ENCODE measurements around the gene TMPRSS9. TPM values are rescaled to one million over a fixed set of nuclear protein-coding genes. Genes with fewer than 3 reads are reported as not detected.

TMPRSS9 gene
- total RNA-seq, 4 donors from 2014 or later: not detected

DNA sequence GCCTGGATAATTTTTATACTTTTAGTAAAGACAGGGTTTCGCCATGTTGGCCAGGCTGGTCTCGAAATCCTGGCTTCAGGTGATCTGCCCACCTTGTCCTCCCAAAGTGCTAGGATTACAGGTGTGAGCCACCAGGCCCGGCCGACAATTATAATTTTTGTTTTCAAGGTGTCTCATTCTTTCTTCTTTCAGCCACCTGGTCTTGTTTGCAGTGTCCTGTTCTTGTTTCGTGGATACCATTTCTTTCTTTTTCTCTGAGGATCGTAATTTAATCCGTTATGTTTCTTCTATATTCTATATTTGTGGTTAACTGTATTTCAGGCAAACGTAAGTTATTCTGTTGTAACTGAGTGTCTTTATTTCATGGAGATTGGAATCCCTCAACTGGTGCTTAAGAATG is 51.6 kb downstream of the TMPRSS9 start:
- TF ChIP-seq, protein P1, sequence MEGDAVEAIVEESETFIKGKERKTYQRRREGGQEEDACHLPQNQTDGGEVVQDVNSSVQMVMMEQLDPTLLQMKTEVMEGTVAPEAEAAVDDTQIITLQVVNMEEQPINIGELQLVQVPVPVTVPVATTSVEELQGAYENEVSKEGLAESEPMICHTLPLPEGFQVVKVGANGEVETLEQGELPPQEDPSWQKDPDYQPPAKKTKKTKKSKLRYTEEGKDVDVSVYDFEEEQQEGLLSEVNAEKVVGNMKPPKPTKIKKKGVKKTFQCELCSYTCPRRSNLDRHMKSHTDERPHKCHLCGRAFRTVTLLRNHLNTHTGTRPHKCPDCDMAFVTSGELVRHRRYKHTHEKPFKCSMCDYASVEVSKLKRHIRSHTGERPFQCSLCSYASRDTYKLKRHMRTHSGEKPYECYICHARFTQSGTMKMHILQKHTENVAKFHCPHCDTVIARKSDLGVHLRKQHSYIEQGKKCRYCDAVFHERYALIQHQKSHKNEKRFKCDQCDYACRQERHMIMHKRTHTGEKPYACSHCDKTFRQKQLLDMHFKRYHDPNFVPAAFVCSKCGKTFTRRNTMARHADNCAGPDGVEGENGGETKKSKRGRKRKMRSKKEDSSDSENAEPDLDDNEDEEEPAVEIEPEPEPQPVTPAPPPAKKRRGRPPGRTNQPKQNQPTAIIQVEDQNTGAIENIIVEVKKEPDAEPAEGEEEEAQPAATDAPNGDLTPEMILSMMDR (IDR thresholded peaks at IDR 0.05; ENCODE audit: low read depth): no peak

GRCh38 chr19:2412449-2412848 is 52.4 kb downstream of the TMPRSS9 start:
- TF ChIP-seq, protein P1 (IDR thresholded peaks at IDR 0.05; ENCODE audit: low read depth): no peak

DNA sequence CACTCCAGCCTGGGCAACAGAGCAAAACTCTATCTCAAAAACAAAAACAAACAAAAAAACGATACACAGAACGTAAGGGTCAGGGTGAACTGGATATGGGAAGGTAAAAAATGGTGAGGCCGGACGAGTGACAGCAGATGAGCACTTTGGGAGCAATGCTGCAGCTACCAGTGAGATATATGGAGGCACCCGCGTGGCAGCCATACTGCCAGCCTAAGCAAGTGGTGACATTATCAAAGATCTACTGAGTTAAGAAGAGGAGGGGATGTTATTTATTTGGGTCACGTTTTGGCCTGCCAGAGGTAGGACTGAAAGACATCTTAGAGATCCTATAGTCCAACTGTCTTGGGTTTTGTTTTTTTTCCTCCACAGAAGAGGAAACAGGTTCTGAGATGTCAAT is 53.1 kb downstream of the TMPRSS9 start:
- TF ChIP-seq, protein P1 (IDR thresholded peaks at IDR 0.05; ENCODE audit: low read depth): no peak

- TF ChIP-seq, protein P1 (IDR thresholded peaks at IDR 0.05; ENCODE audit: low read depth): no peak
These were observed 53.6 kb downstream of the TMPRSS9 start for GRCh38 chr19:2413629-2414028.

GRCh38 chr19:2415281-2415972 is 55.4 kb downstream of the TMPRSS9 start:
- TF ChIP-seq, protein P1 (IDR thresholded peaks at IDR 0.05; ENCODE audit: low read depth): no peak

DNA sequence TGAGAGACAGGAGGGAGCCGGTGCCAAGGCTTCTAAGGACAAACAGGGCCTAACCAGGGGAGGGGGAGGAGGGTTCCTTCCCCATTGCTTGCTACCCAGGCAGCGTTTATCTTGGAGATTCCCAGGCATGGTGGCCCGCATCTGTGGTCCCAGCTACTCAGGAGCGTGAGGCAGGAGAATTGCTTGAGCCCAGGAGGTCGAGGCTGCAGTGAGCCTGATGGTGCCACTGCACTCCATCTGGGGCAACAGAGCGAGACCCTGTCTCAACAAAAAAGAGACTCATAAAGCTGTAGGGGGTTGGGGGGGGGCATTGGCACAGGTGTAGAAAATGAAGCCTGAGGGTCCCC is 55.9 kb downstream of the TMPRSS9 start:
- TF ChIP-seq, protein P1 (IDR thresholded peaks at IDR 0.05; ENCODE audit: low read depth): no peak

GRCh38 chr19:2416321-2417097 is 56.4 kb downstream of the TMPRSS9 start:
- TF ChIP-seq, protein P1 (IDR thresholded peaks at IDR 0.05; ENCODE audit: low read depth): no peak

All from subcutaneous adipose tissue (tissue), 4 donors.